NCI-H146 treated with DMSO at 0.1 percent for 48 hours (cell line): ENCODE measurements around the gene GYS1.
"Not testable (repeated sequence)": the region's sequence is repeated elsewhere in the genome, so short reads cannot be mapped to it uniquely, and the experiment has no call there.

Experiments used
- DNase-seq: peaks from one replicate; lab custom pipeline; 2025; ENCODE audit not compliant: unreplicated experiment; lab: John Stamatoyannopoulos, UW

Gene GYS1

DNA sequence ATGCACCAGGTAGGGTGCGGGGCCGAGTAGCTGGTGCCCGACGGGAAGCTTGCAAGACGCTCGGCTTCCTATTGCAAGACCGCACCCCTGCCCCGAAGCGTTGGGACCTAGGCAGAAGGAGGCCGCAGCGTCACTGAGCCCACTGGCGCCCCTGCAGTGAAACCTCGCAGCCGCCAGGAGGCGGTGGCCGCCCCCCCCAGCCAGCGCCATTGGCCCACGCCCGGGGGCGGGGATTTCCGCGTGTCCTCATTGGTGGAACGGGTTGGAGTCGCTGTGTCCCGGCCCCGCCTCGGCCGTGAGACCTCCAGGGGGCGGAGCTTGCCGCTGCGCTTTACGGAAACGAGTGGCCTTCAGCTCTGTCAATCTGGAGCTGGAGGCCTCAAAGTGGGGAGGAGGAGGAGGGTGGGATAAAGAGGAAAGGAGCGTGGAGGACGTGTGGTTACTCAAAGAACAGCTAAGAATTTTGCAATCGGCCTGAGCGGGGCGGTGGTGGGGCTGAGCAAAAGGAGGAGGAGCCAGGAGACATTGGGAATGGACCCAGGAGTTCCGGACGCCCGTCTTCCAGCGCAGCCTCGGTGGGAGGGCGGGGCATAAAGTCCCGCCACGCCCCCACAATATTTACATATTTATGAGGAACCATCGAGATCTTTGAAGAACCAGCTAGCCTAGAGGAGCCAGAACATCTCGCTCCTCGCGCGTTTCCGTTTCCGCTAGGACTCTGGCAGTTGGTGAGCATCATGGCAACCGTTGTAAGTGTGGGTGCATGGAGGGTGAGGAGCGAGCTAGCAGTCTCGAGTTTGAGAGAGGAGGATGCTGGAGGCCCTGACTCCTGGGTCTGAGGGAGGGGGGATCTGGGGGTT, at the start of gene GYS1, which contains the start of gene RUVBL2:
Gene GYS1, minus strand, starts transcription at position 135 of the 860 bp plus-strand sequence. CDS start 197 bp downstream, outside the sequence.
Gene RUVBL2, plus strand, starts transcription at position 713 of the 860 bp plus-strand sequence. Its CDS starts 25 bp downstream, at position 738.
- DNase-seq, result peak; percentile 99

DNA sequence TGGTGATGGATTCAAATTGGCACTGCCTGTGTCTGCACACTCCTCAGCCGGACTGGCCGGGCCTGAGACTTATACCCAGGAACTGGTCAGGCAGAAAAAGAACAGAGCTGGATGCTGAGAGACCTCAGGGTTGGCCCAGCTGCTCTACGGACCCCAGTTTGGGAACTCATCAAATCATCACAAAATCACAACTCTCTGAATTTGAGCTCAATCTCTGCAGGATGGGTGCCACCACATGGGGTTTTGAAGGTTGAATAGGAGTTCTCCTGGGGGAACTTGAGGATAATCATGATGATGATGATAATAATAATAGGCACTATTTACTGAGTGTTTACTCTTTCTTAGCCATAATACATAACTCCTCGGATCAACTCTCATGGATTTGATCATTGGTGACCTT, 49.6 kb upstream of the GYS1 start:
- DNase-seq, result not testable (repeated sequence)

DNA sequence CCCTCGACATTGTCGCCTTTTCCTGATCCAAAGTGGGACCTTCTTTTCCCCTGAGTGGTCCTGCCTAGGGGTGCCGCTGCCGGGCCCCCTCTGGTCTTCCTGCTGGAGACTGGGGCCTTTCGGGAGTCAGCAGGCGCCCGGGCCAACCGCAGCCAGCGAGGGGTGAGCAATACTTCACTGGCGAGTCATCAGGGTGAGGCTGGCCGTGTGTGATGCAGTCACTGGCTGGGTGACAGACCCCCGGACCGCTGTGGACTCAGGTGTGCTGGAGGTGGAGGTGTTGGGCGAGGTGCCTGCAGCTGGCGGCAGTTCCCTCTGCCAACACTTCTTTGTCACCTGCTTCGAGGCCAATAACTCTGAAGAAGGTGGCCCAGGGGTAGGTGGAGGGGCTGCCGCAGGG, 49.1 kb upstream of the GYS1 start:
- DNase-seq, result no peak

DNA sequence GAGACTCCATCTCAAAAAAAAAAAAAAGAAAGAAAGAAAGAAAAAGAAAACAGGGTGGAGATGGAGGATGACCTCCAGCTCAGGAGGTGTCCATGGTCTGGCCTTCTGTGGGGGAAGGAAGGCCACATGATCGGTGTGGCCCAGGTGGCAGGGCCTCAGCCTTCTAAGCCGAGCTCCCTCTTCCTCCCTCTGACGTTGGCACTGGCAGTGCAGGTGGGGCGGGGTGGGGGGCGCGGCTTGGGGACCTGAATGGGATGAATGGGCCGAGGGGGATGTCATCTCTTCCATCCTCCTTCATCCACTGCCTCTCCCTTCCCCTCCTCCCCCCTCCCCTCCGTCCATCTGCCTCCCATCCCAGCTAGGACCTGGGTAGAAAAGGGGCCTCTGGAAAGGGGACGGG, 46.6 kb upstream of the GYS1 start:
- not testable (repeated sequence) for DNase-seq

DNA sequence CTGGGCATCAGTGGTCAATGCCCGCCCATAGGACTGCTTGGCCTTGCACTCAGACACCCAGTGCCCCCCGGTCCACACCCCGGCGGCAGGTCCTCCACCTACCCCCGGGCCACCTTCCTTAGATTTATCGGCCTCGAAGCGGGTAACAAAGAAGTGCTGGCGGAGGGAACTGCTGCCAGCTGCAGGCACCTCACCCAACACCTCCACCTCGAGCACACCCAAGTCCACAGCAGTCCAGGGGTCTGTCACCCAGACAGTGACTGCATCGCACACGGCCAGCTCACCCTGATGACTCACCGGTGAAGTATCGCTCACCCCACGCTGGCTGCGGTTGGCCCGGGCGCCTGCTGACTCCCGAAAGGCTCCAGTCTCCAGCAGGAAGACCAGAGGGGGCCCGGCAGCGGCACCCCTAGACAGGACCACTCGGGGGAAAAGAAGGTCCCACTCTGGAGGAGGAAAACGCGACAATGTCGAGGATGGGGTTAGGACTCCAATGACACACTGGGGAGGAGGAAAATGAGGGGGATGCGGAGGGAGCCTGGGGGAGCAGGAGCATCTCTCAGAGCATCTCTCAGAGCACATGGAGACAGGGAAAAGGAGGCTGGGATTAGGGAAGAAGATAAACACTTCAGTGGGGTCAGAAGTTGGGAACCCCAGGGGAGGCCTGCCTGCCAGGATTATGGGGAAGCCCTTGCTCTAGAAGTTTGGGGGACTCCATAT, 45.6 kb upstream of the GYS1 start:
- not testable (repeated sequence) for DNase-seq

DNA sequence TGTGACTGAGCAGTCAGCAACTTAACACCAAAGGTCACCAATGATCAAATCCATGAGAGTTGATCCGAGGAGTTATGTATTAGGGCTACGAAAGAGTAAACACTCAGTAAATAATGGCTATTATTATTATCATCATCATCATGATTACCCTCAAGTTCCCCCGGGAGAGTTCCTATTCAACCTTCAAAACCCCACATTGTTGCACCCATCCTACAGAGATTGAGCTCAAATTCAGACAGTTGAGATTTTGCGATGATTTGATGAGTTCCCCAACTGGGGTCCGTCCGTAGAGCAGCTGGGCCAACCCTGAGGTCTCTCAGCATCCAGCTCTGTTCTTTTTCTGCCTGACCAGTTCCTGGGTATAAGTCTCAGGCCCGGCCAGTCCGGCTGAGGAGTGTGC, 45.0 kb upstream of the GYS1 start:
- not testable (repeated sequence) for DNase-seq

DNA sequence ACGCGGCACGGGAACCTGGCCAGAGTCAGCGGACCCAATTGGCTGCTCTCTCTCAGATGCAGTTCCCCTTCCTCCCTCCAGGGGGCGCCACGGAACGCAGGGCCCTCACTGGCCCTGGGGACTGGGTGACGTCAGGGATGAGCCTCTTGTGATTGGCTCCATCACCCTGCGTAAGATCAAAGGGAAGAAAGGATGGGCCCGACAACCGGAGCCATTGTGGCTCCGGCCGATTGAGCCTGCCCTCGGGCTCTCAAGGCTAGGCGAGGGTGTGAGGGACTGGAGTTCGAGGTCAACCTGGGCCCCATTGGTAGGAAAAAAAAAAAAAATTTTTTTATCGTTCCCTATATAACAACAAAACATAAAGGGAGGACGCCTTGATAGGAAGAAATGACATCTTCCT, 43.7 kb upstream of the GYS1 start, which contains the start of gene CGB1:
Gene CGB1, minus strand, starts transcription at position 81 of the 400 bp plus-strand sequence. CDS start 184 bp downstream, outside the sequence.
- peak; percentile 31 for DNase-seq

DNA sequence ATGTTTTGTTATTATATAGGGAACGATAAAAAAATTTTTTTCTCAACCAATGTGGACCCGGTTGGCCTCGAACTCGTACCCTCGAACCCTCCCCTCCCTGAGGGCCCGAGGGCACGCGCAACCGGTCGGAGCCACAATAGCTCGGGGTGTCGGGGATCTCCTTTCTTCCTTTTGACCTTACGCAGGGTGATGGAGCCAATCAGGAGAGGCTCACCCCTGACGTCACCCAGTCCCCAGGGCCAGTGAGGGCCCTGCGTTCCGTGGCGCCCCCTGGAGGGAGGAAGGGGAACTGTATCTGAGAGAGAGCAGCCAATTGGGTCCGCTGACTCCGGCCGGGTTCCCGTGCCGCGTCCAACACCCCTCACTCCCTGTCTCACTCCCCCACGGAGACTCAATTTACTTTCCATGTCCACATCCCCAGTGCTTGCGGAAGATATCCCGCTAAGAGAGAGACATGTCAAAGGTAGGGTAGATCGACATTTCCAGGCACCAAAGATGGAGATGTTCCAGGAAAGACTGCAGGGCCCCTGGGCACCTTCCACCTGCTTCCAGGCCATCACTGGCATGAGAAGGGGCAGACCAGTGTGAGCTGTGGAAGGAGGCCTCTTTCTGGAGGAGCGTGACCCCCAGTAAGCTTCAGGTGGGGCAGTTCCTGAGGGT, 38.7 kb upstream of the GYS1 start, which contains the start of gene CGB2:
Gene CGB2, plus strand, starts transcription at position 249 of the 660 bp plus-strand sequence. Its CDS starts 206 bp downstream, at position 455.
- DNase-seq, result peak; percentile 45

DNA sequence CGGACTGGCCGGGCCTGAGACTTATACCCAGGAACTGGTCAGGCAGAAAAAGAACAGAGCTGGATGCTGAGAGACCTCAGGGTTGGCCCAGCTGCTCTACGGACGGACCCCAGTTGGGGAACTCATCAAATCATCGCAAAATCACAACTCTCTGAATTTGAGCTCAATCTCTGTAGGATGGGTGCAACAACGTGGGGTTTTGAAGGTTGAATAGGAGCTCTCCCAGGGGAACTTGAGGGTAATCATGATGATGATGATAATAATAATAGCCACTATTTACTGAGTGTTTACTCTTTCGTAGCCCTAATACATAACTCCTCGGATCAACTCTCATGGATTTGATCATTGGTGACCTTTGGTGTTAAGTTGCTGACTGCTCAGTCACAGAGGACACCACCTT, 37.2 kb upstream of the GYS1 start:
- DNase-seq, result not testable (repeated sequence)

DNA sequence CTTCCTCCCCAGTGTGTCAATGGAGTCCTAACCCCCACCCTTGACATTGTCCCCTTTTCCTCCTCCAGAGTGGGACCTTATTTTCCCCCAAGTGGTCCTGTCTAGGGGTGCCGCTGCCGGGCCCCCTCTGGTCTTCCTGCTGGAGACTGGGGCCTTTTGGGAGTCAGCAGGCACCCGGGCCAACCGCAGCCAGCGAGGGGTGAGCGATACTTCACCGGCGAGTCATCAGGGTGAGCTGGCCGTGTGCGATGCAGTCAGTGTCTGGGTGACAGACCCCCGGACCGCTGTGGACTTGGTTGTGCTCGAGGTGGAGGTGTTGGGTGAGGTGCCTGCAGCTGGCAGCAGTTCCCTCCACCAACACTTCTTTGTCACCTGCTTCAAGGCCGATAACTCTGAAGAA, 36.6 kb upstream of the GYS1 start:
- not testable (repeated sequence) for DNase-seq

DNA sequence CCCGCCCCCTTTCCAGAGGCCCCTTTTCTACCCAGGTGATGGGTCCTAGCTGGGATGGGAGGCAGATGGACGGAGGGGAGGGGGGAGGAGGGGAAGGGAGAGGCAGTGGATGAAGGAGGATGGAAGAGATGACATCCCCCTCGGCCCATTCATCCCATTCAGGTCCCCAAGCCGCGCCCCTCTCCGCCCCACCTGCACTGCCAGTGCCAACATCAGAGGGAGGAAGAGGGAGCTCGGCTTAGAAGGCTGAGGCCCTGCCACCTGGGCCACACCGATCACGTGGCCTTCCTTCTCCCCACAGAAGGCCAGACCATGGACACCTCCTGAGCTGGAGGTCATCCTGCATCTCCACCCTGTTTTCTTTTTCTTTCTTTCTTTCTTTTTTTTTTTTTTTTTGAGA, 35.6 kb upstream of the GYS1 start:
- not testable (repeated sequence) for DNase-seq

DNA sequence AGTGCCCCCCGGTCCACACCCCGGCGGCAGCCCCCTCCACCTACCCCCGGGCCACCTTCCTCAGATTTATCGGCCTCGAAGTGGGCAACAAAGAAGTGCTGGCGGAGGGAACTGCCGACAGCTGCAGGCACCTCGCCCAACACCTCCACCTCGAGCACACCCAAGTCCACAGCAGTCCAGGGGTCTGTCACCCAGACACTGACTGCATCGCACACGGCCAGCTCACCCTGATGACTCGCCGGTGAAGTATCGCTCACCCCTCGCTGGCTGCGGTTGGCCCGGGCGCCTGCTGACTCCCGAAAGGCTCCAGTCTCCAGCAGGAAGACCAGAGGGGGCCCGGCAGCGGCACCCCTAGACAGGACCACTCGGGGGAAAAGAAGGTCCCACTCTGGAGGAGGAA, 32.5 kb upstream of the GYS1 start:
- DNase-seq, result not testable (repeated sequence)

DNA sequence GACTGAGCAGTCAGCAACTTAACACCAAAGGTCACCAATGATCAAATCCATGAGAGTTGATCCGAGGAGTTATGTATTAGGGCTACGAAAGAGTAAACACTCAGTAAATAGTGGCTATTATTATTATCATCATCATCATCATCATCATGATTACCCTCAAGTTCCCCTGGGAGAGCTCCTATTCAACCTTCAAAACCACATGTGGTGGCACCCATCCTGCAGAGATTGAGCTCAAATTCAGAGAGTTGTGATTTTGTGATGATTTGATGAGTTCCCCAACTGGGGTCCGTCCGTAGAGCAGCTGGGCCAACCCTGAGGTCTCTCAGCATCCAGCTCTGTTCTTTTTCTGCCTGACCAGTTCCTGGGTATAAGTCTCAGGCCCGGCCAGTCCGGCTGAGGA, 32.0 kb upstream of the GYS1 start:
- DNase-seq, result not testable (repeated sequence)

DNA sequence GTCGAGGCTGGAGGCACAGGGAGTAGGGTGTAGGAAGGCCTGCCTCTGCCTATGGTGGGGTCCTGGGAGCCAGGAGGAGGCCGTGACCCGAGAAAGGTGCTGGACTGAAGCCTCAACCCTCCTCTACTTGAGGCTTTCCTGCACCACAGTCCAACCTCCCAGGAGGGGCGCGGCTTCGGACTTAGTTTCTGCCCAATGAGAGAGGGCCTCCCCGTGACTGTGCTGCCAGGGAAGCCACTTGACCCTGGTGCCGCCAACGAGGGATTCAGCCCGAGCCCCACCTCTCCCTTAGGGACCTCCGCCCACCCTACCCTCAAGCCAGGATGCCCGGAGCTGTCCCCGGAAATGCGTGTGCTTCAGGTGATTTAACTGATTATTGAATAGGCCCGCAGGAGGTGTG, 31.1 kb upstream of the GYS1 start, which contains the start of gene CGB3:
Gene CGB3, minus strand, starts transcription at position 101 of the 400 bp plus-strand sequence. CDS start 362 bp downstream, outside the sequence.
- DNase-seq, result not testable (repeated sequence)

DNA sequence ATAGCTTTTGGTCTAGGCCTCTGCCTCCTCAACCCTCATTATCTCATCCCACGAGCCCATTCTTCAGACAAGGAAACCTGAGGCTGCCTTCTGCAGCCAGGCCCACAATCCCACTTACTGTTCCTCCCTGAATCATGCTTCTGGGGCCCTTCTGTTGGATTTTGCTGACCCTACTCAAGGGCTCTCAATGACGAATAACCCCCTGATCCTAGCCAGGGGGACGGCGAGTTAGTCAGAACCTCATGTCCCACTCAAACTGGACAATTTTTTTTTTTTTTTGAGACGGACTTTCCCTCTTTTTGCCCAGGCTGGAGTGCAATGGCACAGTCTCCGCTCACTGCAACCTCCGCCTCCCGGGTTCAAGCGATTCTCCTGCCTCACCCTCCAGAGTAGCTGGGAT, 29.0 kb upstream of the GYS1 start:
- no peak for DNase-seq

DNA sequence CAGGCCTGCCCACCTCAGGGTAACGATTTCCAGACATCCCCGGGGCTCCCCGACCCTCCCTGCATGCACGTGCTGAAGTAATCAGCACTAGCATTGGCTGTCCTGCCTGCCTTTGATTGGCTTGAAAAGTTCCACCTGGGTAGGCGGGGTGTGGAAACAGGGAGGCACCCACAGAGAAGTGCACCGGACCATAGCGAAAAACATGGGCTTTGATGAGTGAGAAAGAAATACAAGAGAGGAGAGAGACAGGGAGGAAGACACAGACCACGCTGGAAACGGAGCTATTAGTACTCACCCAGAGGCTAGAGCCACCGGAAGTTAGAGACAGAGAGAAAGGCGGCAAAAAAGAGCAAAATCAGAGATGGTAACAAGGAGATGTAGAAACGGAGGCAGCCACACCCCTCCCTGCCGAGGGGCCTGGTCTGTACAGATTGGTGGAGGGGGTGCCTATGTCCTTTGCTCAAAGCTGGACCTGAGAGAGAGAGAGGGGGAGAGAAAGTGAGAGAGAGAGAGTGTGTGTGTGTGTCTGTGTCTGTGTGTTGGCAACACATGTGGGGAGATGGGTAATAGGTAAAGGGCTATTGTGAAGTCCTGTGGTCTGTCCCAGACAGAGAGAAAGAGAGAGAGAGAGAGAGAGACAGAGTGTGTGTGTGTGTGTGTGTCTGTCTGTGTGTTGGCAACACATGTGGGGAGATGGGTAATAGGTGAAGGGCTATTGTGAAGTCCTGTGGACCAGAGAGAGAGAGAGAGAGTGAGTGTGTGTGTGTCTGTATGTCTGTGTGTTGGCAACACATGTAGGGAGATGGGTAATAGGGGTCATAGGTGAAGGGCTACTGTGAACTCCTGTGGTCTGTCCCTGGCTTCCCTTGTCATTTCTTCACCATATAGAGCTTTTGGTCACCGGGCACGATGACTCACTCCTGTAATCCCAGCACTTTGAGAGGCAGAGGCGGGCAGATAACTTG, 28.1 kb upstream of the GYS1 start:
- no peak for DNase-seq

DNA sequence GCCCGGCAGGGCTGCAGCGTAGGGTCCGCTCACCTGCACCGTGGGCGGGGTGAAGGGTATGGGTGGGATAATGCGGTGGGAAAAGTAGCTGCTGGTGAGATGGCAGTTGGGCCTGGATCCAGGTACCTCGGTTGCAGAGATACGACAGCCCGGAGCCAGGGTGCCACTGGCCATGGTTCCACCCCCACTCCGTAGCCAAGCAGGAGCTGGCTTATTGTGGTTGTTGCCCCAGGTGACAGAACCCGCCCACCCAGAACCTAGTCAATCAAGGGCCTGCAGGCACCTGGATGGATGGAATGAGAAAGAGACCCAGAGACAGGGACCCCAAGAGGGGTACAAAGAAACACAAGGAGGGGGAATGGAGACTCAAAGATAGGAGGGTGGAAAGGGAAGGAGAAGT, 27.2 kb upstream of the GYS1 start:
- no peak for DNase-seq

DNA sequence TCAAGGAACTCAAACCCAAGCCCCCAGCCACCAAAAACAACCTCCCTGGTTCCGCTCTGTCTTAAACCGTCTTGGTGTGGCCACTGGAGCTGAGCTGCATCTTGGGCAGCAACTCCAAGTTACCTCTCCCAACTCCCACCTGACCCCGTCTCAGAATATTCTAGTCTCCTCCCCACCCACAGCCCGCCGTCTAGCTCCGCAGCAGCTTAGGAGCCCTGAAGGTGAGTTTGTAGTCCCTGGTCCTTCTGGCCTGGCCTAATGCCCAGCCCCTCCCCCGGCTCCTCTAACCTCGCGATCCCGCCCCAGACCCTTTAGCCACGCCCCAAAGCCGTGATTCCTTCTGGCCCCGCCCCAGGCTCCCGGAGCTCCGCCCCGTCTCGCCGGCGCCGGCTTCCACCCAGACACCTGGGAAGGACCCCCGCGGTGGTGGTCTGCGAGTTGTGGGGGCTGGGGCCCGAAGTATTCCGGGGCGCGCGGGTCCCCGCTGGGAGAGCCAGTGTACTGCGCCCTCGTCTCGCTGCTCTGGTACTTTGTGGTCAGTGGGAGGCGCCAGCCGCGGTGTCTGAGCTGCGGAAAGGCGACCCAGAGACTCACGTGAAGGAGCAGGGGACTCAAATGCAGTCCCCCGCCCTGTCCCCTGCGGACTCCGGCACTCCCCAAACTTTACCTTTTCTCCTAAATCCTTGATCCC, 26.3 kb upstream of the GYS1 start:
- peak; percentile 20 for DNase-seq
